AG09319 (cell line): ENCODE measurements around the gene IRF2BP2.
"Not testable (repeated sequence)": the region's sequence is repeated elsewhere in the genome, so short reads cannot be mapped to it uniquely, and the experiment has no call there.

Experiments used
- DNase-seq: peaks from one replicate; pipeline ENCODE4 v3.0.0-alpha.2; 2010; ENCODE audit warnings: low read depth; ENCODE audit errors: extremely low read depth
- TF ChIP-seq, protein P1 (sequence below): IDR thresholded peaks from 2 replicates; pipeline ENCODE4 v1.5.1; 2011; ENCODE audit warnings: low read depth, mild to moderate bottlenecking, inconsistent platforms, low read length, moderate library complexity

IRF2BP2 gene

DNA sequence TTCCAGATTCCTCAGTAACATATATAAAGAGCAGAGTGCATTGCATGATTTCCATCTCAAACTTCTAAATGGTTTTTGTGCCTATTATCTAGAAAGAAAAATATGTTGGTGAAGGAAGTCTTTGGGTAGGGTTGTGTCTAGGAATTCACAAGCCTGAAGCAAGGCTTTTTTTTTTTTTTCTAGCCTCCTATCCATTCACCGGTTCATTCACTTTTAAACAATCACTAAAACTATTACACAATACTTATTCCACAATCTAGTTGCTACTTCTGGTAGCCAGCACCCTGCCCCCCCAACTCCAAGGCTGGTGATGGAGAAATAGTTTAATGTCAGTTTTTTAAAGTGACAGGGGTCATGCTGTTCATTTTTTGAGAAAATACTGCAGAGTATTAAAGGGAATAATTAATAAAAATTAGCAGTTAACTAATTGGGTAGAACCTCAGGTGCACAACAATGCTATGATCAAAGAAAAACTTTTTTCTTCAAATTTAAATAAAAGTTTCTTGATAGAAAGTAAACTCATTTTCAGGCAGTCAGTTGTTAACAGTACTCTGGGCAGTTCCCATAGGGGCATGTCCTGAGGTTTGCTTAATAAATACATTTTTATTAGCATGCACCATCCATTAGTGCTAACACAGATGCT is 10.9 kb downstream of the IRF2BP2 start:
- TF ChIP-seq, protein P1, sequence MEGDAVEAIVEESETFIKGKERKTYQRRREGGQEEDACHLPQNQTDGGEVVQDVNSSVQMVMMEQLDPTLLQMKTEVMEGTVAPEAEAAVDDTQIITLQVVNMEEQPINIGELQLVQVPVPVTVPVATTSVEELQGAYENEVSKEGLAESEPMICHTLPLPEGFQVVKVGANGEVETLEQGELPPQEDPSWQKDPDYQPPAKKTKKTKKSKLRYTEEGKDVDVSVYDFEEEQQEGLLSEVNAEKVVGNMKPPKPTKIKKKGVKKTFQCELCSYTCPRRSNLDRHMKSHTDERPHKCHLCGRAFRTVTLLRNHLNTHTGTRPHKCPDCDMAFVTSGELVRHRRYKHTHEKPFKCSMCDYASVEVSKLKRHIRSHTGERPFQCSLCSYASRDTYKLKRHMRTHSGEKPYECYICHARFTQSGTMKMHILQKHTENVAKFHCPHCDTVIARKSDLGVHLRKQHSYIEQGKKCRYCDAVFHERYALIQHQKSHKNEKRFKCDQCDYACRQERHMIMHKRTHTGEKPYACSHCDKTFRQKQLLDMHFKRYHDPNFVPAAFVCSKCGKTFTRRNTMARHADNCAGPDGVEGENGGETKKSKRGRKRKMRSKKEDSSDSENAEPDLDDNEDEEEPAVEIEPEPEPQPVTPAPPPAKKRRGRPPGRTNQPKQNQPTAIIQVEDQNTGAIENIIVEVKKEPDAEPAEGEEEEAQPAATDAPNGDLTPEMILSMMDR, result no peak
- no peak for DNase-seq

DNA sequence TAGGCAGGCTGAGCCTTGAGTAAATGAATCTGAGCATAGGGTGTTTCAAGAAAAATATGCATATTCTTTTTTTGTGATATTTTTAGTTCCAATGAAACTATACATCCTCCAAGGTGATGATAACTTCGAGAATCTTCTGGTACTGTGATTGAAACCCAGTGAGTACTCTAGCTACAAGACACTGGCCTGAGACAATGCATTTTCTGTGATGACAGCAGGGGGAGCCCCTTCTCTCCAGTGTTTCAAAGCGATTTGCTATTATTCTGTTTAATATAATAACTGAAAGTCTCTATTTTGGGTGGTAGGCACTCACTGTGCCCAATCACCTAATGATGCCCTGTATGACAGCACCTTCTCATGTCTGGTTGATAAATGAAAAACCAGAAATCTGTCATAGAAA is 12.1 kb downstream of the IRF2BP2 start:
- DNase-seq, result no peak
- TF ChIP-seq, protein P1, result peak; percentile 64

DNA sequence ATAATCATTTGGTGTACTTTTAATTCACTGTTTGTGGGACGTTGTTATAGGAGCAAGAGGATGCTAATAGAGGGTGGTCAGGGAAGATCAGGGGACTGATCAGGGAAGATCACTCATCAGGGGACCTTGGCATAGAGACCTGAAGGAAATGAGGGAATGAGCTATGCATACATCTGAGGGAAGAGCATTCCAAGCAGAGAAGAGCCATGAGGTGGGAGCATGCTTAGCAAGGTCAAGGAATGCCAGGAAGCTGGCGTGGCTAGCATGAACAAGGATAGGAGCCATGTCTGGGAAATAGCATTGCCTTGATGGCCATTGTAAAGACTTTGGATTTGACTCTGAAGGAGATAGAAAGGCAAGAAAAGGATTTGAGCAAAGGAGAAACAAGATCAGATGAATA is 14.1 kb downstream of the IRF2BP2 start:
- TF ChIP-seq, protein P1, result no peak
- no peak for DNase-seq

DNA sequence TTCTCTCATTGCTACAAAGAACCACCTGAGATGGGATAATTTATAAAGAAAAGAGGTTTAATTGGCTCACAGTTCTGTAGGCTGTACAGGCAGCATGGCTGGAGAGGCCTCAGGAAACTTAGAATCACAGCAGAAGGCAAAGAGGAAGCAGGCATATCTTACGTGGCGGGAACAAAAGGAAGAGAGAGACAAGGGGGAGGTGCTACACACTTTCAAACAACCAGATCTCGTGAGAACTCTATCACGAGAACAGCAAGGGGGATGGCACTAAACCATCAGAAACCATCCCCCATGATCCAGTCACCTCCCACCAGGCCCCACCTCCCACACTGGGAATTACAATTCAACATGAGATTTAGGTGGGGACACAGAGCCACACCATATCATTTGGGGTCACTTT is 15.4 kb downstream of the IRF2BP2 start:
- not testable (repeated sequence) for DNase-seq

DNA sequence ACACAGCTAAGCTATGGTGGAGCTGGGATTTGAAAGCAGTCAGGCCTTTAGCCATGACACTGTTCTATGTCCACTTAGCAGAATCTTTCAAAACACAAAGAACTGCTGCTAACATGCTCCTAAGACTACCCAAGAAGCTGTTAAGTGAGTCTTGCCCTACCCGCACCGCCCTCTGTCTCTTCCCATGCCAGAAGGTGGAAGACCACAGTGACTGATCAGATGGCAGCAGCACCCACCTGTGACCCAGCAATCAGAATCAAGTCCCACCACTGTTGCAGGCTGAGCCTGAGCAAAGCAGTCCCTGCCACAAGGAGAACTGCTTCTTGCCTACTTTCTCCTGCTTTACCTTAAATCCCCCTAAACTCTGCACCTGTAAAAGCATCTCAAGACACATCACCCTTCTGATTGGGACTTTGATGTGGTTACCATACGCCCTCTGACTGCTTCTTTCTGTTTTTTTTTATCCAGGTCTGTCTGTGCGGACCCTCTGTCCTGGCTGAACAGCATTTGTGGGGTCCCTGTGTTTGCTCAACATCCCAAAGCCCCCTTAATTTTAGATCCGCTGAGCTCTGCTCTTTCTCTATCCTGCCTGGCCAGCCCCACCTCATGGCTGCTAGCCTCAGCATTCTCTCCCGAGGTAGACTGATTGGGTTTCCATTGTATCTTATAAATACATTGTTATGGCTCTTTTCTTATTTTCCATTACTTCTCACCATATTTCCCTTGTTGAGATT is 16.0 kb downstream of the IRF2BP2 start:
- no peak for DNase-seq
- TF ChIP-seq, protein P1, result no peak

DNA sequence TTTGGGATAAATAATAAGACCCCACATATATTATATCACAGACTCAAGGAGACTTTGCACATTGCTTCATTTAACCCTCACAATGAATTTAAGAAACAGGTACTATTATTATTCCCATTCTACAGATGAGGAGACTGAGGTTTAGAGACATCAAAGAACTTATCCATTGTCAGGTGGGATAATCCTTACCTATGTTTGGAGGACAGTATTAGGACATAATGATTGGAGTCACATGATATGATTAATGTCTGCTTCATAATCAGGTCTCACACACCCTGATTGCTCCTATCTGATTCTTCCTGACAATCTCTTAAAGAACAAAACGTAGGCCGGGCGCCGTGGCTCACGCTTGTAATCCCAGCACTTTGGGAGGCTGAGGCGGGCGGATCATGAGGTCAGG is 16.9 kb downstream of the IRF2BP2 start:
- no peak for DNase-seq

DNA sequence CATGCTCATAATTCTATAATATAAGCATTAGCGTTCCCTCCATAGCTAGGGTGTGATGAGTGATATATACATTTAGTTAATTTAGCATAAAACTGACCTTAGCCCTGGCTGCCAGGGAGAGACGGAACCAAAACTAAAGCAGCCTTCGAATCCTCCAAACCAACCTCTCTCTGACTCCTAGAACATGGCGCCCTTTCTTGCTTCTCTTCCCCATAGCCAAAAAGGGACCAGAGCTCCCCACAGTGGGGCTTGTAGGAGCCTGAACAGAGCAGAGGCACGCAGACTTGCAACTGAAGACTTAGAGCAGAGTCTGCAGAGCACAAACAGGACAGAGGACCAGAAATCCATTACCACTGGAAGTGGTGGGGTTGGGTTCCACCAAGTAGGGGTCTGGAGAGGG is 17.7 kb downstream of the IRF2BP2 start:
- no peak for DNase-seq
- TF ChIP-seq, protein P1, result no peak

More for the DNA sequence above, 16.9 kb downstream of the IRF2BP2 start:
- TF ChIP-seq, protein P1, result no peak
